SK-N-SH (cell line): ENCODE measurements around the gene PSMA5. TPM values are rescaled to one million over a fixed set of nuclear protein-coding genes. Genes with fewer than 3 reads are reported as not detected.

Experiments
- CTCF ChIA-PET: fragments of 300-600, 350-600 bp; formaldehyde crosslinking; extraction: SDS; loops from one replicate; lab custom pipeline; 2021; lab: Yijun Ruan, JAX
- POLR2A ChIA-PET: fragments of 350-600 bp; sonication (Branson Sonifier 250); formaldehyde crosslinking; extraction: SDS; loops from one replicate; lab custom pipeline; 2020; ENCODE audit warnings: antibody characterized with exemption, inconsistent platforms; lab: Yijun Ruan, JAX
- DNase-seq: peaks from one replicate; pipeline ENCODE4 v3.0.0; 2012
- H2AFZ ChIP-seq: fragments of 200-600 bp; sonication (generic); 2 replicates; pipeline ENCODE4 v1.8.1; 2016; ENCODE audit warnings: antibody characterized with exemption, mild to moderate bottlenecking, low read depth
- H3F3A ChIP-seq: fragments of 200-600 bp; sonication (generic); replicated peaks from 2 replicates; pipeline ENCODE3; 2016; ENCODE audit warnings: antibody characterized with exemption, mild to moderate bottlenecking; ENCODE audit not compliant: insufficient read depth
- H3K27ac ChIP-seq, 2 experiments: fragments of 200-500 bp in 1 of 2; fragments of 200-600 bp in 1 of 2; sonication (Bioruptor generic) in 1 of 2; sonication (generic), shearing (Covaris generic) in 1 of 2; 2 replicates each; pipeline versions ENCODE4 v1.5.1 to v1.6.1; 2014 to 2016; ENCODE audit warnings: low read depth in 2 of 2, inconsistent platforms in 1 of 2, low read length in 1 of 2, mild to moderate bottlenecking in 1 of 2, mixed read lengths in 1 of 2
- H3K27me3 ChIP-seq: fragments of 200-600 bp; sonication (generic), shearing (Covaris generic); 2 replicates; pipeline ENCODE4 v1.6.1; 2016; ENCODE audit warnings: mixed run types; ENCODE audit not compliant: insufficient read depth
- H3K36me3 ChIP-seq, 2 experiments: fragments of 200-500 bp in 1 of 2; fragments of 200-600 bp in 1 of 2; sonication (Bioruptor generic) in 1 of 2; sonication (generic) in 1 of 2; replicated peaks in 1 of 2; 2 replicates each; pipeline versions ENCODE3 to v1.5.1; 2014 to 2016; ENCODE audit warnings: low read length in 1 of 2, mild to moderate bottlenecking in 1 of 2; ENCODE audit not compliant: insufficient read depth in 2 of 2, control insufficient read depth in 1 of 2
- H3K4me1 ChIP-seq, 2 experiments: fragments of 200-500 bp in 1 of 2; fragments of 200-600 bp in 1 of 2; sonication (Bioruptor generic) in 1 of 2; sonication (generic), shearing (Covaris generic) in 1 of 2; 2 replicates each; pipeline versions ENCODE4 v1.5.1 to v1.6.1; 2014 to 2016; ENCODE audit warnings: low read depth in 1 of 2, low read length in 1 of 2, mixed run types in 1 of 2; ENCODE audit not compliant: insufficient read depth in 2 of 2, control insufficient read depth in 1 of 2
- H3K4me2 ChIP-seq: fragments of 200-600 bp; sonication (generic), shearing (Covaris generic); 2 replicates; pipeline ENCODE4 v1.6.1; 2017; ENCODE audit warnings: mixed run types
- H3K4me3 ChIP-seq, 2 experiments: fragments of 200-500 bp in 1 of 2; fragments of 200-600 bp in 1 of 2; sonication (Bioruptor generic) in 1 of 2; sonication (generic), shearing (Covaris generic) in 1 of 2; 2 replicates each; pipeline versions ENCODE4 v1.5.1 to v1.8.1; 2014 to 2016; ENCODE audit warnings: low read depth in 2 of 2, inconsistent platforms in 1 of 2, low read length in 1 of 2, mild to moderate bottlenecking in 1 of 2, mixed read lengths in 1 of 2, moderate library complexity in 1 of 2
- H3K79me2 ChIP-seq: fragments of 200-600 bp; sonication (generic); 2 replicates; pipeline ENCODE4 v1.8.1; 2017; ENCODE audit warnings: mild to moderate bottlenecking; ENCODE audit not compliant: insufficient read depth
- H3K9ac ChIP-seq: fragments of 200-600 bp; sonication (generic); 2 replicates; pipeline ENCODE4 v1.6.1; 2017; ENCODE audit warnings: mixed run types
- H3K9me2 ChIP-seq: fragments of 200-600 bp; sonication (generic); 2 replicates; pipeline ENCODE4 v1.6.1; 2017; ENCODE audit warnings: mixed run types
- H3K9me3 ChIP-seq: fragments of 200-600 bp; sonication (generic); 2 replicates; pipeline ENCODE4 v1.6.1; 2017; ENCODE audit warnings: mixed run types, mild to moderate bottlenecking, moderate library complexity
- H4K20me1 ChIP-seq: fragments of 200-600 bp; sonication (generic); 2 replicates; pipeline ENCODE4 v1.6.1; 2017; ENCODE audit warnings: mild to moderate bottlenecking, mixed run types; ENCODE audit not compliant: insufficient read depth
- ELF1 ChIP-seq: IDR thresholded peaks from 2 replicates; pipeline ENCODE4 v1.4.0; 2012
- EP300 ChIP-seq, 2 experiments: IDR thresholded peaks; 2 replicates each; pipeline versions ENCODE4 v1.4.0 to v1.6.1; 2012; ENCODE audit warnings: borderline replicate concordance in 1 of 2, low read depth in 1 of 2, low read length in 1 of 2
- FOXM1 ChIP-seq: IDR thresholded peaks from 2 replicates; pipeline ENCODE4 v1.4.0; 2012; ENCODE audit warnings: low read depth, mild to moderate bottlenecking
- GATA2 ChIP-seq: sonication (generic); formaldehyde crosslinking; IDR thresholded peaks from 2 replicates; pipeline ENCODE4 v1.5.0; 2020; ENCODE audit warnings: mild to moderate bottlenecking, missing genetic modification reagents
- NFIC ChIP-seq: IDR thresholded peaks from 2 replicates; pipeline ENCODE4 v1.4.0; 2012; ENCODE audit warnings: borderline replicate concordance
- NRF1 ChIP-seq: IDR thresholded peaks from 2 replicates; pipeline ENCODE4 v1.6.1; 2012; ENCODE audit warnings: low read depth, mild to moderate bottlenecking, low read length
- POLR2AphosphoS5 ChIP-seq: IDR thresholded peaks from 2 replicates; pipeline ENCODE4 v1.6.1; 2012; ENCODE audit warnings: low read depth, low read length
- RAD21 ChIP-seq: IDR thresholded peaks from 2 replicates; pipeline ENCODE4 v1.6.1; 2012; ENCODE audit warnings: mild to moderate bottlenecking, low read length
- RCOR1 ChIP-seq: fragments of 150-350 bp; IDR thresholded peaks from 2 replicates; pipeline ENCODE4 v1.6.1; 2017; ENCODE audit warnings: antibody characterized with exemption, low read length
- RXRA ChIP-seq: IDR thresholded peaks from 2 replicates; pipeline ENCODE4 v1.4.0; 2012; ENCODE audit warnings: low read depth, mild to moderate bottlenecking, borderline replicate concordance
- SIN3A ChIP-seq: IDR thresholded peaks from 2 replicates; pipeline ENCODE4 v1.6.1; 2012; ENCODE audit warnings: low read depth, mild to moderate bottlenecking, low read length, moderate library complexity, borderline replicate concordance
- TAF1 ChIP-seq: IDR thresholded peaks from 2 replicates; pipeline ENCODE4 v1.6.1; 2012; ENCODE audit warnings: low read depth, mild to moderate bottlenecking, low read length, moderate library complexity, borderline replicate concordance
- YY1 ChIP-seq: IDR thresholded peaks from 2 replicates; pipeline ENCODE4 v1.4.0; 2012; ENCODE audit warnings: low read depth, mild to moderate bottlenecking
- WGBS: methylation state at CpG from one replicate; pipeline ENCODE4 v1.1.6; 2017; ENCODE audit warnings: low lambda C conversion rate; 5-methylcytosine and 5-hydroxymethylcytosine counted together
- polyA plus RNA-seq, 3 experiments: library from polyadenylated mRNA; depleted of rRNA; stranded (reverse); fragments of >200 nt; gene quantifications; 2 replicates each; pipeline ENCODE4 v1.2.3, GENCODE V29; 2012
- TF ChIP-seq, protein P1 (sequence below): fragments of 150-350 bp; IDR thresholded peaks from 2 replicates; pipeline ENCODE4 v1.6.1; 2017; ENCODE audit warnings: antibody characterized with exemption, low read length, low read depth, borderline replicate concordance
- TF ChIP-seq, protein P2 (sequence below): IDR thresholded peaks from 2 replicates; pipeline ENCODE4; 2012
- TF ChIP-seq, protein P3 (sequence below): IDR thresholded peaks from 2 replicates; pipeline ENCODE4 v1.4.0; 2012; ENCODE audit warnings: low read depth

The PSMA5 gene
- polyA plus RNA-seq, 1 of the 3 experiments (the other 2 are of a cell fraction) = 118 TPM

DNA sequence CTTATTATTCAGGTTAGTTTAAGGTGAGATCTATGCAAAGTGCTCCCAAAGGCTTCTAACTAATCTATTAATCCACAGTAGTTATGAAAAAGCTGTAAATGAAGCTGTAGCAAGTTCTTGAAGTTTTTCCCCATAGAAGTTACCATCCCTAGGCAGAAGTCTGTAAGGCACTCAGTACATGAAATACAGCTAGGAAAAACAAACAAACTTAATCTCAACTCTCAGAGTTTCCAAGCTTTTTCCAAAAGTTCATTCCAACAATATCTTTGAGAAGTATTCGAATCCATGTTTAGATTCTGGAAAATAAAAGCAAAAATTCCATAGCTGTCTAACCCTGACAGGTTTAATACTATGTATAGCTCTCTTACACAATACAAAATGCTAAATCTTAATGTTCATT lies 69.7 kb downstream of the PSMA5 start:
- Histone ChIP-seq H3K27ac (no peak overlapping the region), H2AFZ (no peak overlapping the region), H3F3A (no peaks in the 10 kb centered on the region), H3K9ac (no peak overlapping the region), H3K79me2 (no peaks in the 10 kb centered on the region), H3K36me3 (peaks cover 0 to 14% of the 10 kb centered on the region in 2 experiments), H3K9me3 (no peaks in the 10 kb centered on the region), H3K9me2 (no peaks in the 10 kb centered on the region), H4K20me1 (no peaks in the 10 kb centered on the region), H3K4me1 (peaks cover 0 to 3% of the 10 kb centered on the region in 2 experiments; a peak in 2 of 4 replicates), H3K27me3 (no peaks in the 10 kb centered on the region), H3K4me3 (no peak overlapping the region), H3K4me2 (no peak overlapping the region)
- POLR2A ChIA-PET = no interaction called here
- no peak for DNase-seq
- WGBS = 87% methylated on average over 1 of the region's 1 CpG
- CTCF ChIA-PET = no interaction called here
- TF ChIP-seq NFIC (no peak), YY1 (no peak)

DNA sequence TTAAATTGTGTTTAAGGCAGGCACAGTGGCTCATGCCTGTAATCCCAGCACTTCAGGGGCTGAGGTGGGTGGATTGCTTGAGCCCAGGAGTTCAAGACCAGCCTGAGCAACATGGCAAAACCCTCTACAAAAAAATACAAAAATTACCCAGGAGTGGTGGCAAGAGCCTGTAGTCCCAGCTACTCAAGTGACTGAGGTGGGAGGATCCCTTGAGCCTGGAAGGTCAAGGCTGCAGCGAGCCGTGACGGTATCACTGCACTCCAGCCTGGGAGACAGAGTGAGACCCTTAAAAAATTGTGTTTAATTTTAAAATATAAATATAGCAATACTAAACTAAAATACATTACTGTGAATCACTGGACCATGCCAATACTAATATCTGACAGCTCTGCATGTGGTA lies 71.3 kb downstream of the PSMA5 start:
- Histone ChIP-seq H3K9me3 (no peaks in the 10 kb centered on the region), H3F3A (no peaks in the 10 kb centered on the region), H2AFZ (no peak overlapping the region), H3K27me3 (no peaks in the 10 kb centered on the region), H3K9ac (no peak overlapping the region), H3K4me3 (no peak overlapping the region), H3K79me2 (no peaks in the 10 kb centered on the region), H4K20me1 (no peaks in the 10 kb centered on the region), H3K27ac (no peak overlapping the region), H3K4me1 (peaks cover 0 to 3% of the 10 kb centered on the region in 2 experiments; a peak in 1 of 4 replicates), H3K4me2 (no peak overlapping the region), H3K36me3 (peaks cover 0 to 21% of the 10 kb centered on the region in 2 experiments), H3K9me2 (no peaks in the 10 kb centered on the region)
- TF ChIP-seq RAD21 (no peak), SIN3A (no peak), TAF1 (no peak), ELF1 (no peak), NRF1 (no peak), FOXM1 (no peak), RCOR1 (no peak), RXRA (no peak), NFIC (no peak), EP300 (IDR thresholded peaks at IDR 0.05; ENCODE audit: borderline replicate concordance in 1 of 2, low read depth in 1 of 2, low read length in 1 of 2) (no peak), GATA2 (CRISPR knock-in tag) (no peak), POLR2AphosphoS5 (no peak)
- TF ChIP-seq, protein P1, sequence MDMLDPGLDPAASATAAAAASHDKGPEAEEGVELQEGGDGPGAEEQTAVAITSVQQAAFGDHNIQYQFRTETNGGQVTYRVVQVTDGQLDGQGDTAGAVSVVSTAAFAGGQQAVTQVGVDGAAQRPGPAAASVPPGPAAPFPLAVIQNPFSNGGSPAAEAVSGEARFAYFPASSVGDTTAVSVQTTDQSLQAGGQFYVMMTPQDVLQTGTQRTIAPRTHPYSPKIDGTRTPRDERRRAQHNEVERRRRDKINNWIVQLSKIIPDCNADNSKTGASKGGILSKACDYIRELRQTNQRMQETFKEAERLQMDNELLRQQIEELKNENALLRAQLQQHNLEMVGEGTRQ = no peak
- TF ChIP-seq, protein P2, sequence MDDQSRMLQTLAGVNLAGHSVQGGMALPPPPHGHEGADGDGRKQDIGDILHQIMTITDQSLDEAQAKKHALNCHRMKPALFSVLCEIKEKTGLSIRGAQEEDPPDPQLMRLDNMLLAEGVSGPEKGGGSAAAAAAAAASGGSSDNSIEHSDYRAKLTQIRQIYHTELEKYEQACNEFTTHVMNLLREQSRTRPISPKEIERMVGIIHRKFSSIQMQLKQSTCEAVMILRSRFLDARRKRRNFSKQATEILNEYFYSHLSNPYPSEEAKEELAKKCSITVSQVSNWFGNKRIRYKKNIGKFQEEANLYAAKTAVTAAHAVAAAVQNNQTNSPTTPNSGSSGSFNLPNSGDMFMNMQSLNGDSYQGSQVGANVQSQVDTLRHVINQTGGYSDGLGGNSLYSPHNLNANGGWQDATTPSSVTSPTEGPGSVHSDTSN = no peak
- TF ChIP-seq, protein P3, sequence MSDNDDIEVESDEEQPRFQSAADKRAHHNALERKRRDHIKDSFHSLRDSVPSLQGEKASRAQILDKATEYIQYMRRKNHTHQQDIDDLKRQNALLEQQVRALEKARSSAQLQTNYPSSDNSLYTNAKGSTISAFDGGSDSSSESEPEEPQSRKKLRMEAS = no peak
- 93% methylated on average over 3 of the region's 3 CpGs for WGBS
- CTCF ChIA-PET = no interaction called here
- no peak for DNase-seq
- POLR2A ChIA-PET = no interaction called here
